ENCODE data around the gene ERRFI1.

DNA sequence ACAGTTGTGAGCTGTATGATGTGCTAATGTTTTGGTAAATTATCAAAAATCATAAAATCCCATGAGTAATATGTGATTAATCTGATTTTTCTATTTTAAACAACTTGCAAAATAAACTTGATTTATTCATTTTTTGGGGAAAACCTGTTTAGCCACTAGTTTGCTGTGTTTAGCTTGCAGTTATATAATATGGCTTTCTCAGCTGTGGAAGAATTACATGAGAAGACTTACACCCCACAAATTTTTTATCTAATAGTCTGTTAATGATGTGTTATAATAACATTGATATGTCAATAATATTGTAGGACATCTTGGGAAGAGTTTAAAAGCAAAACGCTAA, 2.4 kb upstream of the ERRFI1 start:
- TF ChIP-seq EZH2 (IDR thresholded peaks at IDR 0.05) (no peak), POLR2AphosphoS5 (IDR thresholded peaks at IDR 0.05; ENCODE audit: borderline replicate concordance, low read depth, low read length) (no peak), FOXP2 (optimal IDR thresholded peaks at IDR 0.05; ENCODE audit: control extremely low read depth, extremely low read length, insufficient read depth) (no peak)
